GM19240 (cell line): ENCODE measurements around the gene RARRES2.
"Not testable (repeated sequence)": the region's sequence is repeated elsewhere in the genome, so short reads cannot be mapped to it uniquely, and the experiment has no call there.

Experiments
- DNase-seq: peaks from one replicate; pipeline ENCODE4 v3.0.0; 2011; ENCODE audit warnings: low spot score; ENCODE audit not compliant: insufficient read length

Gene RARRES2

DNA sequence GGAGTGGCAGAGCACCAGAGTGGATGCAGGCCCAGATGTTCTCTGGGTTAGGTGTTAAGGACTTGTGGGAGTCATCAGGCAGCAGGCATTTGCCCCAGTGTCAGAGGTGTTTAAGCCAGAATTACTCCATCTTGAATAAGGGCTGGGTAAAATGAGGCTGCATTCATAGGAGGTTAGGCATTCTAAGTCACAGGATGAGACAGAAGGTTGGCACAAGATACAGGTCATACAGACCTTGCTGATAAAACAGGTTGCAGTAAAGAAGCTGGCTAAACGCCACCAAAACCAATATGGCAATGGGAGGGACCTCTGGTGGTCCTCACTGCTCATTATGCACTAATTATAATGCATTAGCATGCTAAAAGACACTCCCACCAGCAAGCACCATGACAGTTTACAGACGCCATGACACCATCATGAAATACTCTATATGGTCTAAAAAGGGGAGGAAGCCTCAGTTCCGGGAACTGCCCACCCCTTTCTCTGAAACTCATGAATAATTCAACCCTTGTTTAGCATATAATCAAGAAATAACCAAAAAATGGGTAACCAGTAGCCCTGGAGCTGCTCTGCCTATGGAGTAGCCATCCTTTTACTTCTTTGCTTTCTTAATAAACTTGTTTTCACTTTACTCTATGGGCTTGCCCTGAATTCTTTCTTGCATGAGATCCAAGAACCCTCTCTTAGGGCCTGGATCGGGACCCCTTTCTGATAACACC is 19.2 kb downstream of the RARRES2 start:
- no peak for DNase-seq

DNA sequence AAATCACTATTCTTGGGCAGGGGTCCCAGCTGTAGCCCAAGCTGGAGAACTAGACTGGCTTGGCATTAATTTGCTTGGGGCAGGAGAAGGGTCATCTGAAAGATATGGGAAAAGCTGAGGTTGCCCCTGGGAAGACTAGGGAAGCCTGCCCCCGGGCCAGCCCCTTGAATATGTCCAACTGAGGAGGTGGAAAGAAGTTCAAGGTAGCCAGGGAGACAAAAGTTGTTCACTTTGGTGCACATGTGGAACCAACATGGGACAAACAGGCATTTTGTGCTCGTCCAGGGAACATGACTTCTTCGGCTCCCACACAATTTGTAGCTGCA is 19.7 kb downstream of the RARRES2 start:
- no peak for DNase-seq

GRCh38 chr7:150317748-150318444 is 23.5 kb downstream of the RARRES2 start:
- DNase-seq: no peak

DNA sequence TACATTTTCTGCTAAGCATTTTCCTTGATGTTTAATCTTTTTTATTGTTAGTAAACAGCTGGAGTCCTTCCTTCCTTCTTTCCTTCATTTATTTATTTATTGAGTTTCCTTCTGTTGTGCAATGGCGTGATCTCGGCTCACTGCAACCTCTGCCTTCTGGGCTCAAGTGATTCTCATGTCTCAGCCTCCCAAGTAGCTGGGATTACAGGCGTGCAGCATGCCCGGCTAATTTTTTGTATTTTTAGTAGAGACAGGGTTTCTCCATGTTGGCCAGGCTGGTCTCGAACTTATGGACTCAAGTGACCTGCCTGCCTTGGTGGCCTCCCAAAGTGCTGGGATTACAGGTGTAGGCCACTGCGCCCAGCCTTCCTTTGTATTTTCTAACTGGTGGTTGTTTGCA is 24.4 kb downstream of the RARRES2 start:
- DNase-seq: not testable (repeated sequence)

DNA sequence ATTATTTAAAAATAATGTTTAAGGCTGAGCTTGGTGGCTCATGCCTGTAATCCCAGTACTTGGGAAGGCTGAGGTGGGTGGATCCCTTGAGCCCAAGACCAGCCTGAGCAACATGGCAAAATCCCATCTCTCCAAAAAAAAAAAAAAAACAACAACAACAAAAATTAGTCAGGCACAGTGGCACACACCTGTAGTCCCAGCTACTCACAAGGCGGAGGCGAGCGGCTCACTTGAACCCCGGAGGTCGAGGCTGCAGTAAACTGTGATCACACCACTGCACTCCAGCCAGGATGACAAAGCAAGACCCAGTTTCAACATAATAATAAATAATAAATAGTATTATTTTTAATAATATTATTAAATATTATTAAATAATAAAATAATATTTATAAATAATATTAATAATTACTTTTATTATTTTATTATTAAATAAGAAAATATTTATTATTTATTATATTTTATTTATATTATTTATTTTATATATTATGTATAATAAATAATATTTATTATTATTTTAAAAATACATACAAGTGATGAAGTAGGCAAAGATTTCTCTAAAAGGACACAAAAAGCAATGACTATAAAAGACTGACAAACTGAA is 26.7 kb downstream of the RARRES2 start:
- no peak for DNase-seq

GRCh38 chr7:150313870-150314269 is 27.6 kb downstream of the RARRES2 start:
- DNase-seq: no peak

GRCh38 chr7:150313367-150313809 is 28.0 kb downstream of the RARRES2 start:
- no peak for DNase-seq

GRCh38 chr7:150312649-150313366 is 28.6 kb downstream of the RARRES2 start:
- DNase-seq: not testable (repeated sequence)

DNA sequence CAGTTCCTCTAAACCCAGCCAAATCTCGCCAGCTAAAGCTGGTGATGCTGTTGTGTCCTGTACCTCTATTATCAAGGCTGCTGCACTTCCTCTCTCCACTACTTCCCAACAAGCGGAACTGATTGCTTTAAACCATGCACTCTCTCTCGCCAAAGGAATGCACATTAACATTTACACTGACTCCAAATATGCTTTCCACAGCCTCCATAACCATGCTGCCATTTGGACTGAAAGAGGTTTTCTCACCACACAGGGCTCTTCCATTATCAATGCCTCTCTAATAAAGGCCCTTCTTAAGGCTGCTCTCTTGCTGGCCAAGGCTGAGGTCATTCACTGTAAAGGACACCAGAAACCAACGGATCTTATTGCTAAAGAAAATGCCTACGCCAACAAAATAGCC is 29.7 kb downstream of the RARRES2 start:
- no peak for DNase-seq

DNA sequence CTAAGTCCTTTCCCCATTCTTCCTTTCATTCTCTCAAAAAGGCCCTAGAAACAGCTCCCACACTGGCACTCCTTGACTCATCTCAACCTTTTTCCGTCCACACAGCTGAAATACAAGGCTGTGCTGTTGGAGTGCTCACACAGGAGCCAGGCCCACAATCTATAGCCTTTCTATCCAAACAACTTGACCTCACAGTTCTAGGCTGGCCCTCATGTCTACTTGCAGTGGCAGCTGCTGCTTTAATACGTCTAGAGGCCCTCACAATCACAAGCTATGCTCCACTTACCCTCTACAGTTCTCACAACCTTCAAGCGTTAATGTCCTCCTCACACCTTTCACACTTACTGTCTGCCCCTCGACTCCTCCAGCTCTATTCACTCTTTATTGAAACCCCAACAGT is 30.3 kb downstream of the RARRES2 start:
- DNase-seq: no peak

- no peak for DNase-seq
Measured at GRCh38 chr7:150308575-150308974, 32.9 kb downstream of the RARRES2 start.

- no peak for DNase-seq
Measured at GRCh38 chr7:150307904-150308303, 33.5 kb downstream of the RARRES2 start.

DNA sequence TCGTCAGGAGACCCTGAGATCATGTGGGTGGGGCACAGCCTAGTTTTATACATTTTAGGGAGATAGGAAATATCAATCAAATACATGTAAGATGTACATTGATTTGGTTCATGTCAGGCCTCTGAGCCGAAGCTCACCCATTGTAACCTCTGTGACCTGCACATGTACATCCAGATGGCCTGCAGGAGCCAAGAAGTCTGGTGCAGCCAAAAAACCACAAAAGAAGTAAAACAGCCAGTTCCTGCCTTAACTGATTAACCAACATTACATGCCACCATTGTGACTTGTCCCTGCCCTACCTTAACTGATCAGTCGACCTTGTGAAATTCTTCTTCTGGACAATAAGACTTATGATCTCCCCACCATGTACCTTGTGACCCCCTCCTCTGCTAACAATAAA is 34.3 kb downstream of the RARRES2 start:
- DNase-seq: no peak

- DNase-seq: not testable (repeated sequence)
Measured at GRCh38 chr7:150306377-150306776, 35.1 kb downstream of the RARRES2 start.

- DNase-seq: not testable (repeated sequence)
Measured at GRCh38 chr7:150305903-150306284, 35.5 kb downstream of the RARRES2 start.

- not testable (repeated sequence) for DNase-seq
Measured at GRCh38 chr7:150305259-150305902, 36.0 kb downstream of the RARRES2 start.

DNA sequence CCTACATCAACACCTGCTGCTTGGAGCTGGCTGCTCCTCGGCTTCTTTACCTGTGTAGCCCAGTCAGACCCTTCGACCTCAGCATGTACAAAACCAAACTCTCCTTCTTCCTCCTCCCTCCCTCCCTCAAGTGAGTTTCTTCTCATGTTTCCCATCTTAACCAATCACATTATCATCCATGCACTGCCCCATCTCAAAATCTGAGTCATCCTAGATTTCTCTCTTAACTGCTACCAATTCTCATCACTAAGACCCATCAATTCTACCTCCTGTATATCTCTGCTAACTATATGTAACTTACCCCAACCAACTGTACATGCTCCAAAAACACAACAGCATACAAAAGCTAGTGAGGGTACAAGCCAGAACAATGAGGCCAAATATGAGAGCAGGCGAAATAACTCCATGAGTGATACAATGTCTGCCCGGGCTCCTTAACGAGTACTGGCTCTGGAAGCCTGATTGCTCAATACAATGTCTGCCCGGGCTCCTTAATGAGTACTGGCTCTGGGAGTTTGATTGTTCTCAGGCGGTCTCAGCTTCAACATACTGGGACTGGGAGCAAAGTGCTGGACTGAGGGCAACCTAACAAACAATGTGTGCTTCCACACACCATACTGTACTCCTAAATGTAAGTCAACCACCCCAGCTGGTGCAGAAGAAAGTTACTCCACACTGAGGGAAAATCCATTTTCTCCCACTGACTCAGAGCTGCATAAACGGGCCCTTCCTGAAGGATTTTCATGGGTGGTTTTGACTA is 36.8 kb downstream of the RARRES2 start:
- not testable (repeated sequence) for DNase-seq

DNA sequence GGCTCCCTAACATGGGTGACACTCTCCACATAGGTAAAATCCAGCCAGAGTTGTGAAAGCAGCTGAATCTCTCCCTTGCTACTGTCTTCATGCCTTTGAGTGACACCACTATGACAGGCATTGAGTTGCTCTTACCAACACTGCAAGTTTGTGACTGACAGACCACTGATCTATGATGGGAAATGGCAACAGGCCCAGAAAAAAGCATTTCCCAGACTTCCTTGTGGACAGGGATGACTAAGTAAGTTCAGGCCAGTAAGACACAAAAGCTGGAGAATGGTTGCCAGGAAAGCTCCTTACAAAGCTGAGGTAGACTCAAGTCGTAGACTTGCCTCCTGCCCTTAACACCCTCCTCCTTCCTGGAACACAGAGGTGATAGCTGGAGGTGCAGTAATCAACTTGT is 38.5 kb downstream of the RARRES2 start:
- not testable (repeated sequence) for DNase-seq

- DNase-seq: not testable (repeated sequence)
Measured at GRCh38 chr7:150297978-150298377, 43.5 kb downstream of the RARRES2 start.

DNA sequence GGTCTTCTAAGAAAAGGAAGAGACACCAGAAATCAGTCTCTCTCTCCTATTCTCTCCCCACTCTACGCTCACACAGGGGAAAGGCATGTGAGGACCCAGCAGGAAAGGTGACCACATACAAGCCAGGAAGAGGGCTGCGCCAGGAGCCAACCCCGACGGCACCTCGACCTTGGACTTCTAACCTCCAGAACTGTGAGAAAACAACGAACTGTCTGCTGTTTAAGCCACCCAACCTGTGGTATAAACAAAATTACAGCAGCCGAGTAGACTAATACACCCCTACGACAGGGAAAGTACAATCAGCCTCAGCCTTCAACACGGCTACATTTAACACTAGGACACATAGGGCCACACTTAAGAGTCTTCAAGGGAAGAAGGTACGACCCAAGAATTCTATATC is 44.6 kb downstream of the RARRES2 start:
- not testable (repeated sequence) for DNase-seq

DNA sequence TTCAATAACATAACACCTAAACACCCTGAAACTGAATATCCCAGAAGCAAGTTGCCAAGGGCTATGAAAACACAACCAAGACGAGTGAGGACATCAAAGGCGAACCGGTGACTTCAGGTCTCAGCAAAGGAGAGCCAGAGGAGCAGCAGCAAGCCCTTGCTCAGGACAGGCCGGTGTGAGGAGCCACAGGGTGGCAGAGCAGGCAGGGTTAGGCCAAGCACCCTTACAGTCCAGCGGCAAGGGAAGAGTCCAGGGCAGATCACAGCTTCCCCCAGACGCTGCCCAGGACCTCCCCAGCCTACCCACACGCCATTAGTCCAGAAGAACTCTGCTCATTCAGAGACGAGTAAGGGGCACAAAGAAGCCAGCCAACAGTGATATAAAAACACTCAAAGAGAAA is 45.8 kb downstream of the RARRES2 start:
- DNase-seq: not testable (repeated sequence)
